Panc1 (cell line): Measurements from ENCODE around the gene DDX27. TPM values are rescaled to one million over a fixed set of nuclear protein-coding genes. Genes with fewer than 3 reads are reported as not detected.

Experiments
- ATAC-seq: fragments of 200-7000 bp; cut with Tn5 transposase; 2 replicates; pipeline ENCODE4 v1.9.1; 2020; ENCODE audit warnings: mild to moderate bottlenecking, moderate library complexity
- BruUV-seq: library from RNA; stranded (reverse); fragments of 400-500 nt; replicated peaks from 2 replicates; lab custom pipeline; 2021; lab: Mats Ljungman, UMichigan
- CTCF ChIA-PET: fragments of 300-600 bp; sonication (Branson Sonifier 250); formaldehyde crosslinking; loops from one replicate; lab custom pipeline; 2022; ENCODE audit warnings: antibody characterized with exemption; lab: Charles Lee
- POLR2A ChIA-PET: fragments of 300-600 bp; sonication (Branson Sonifier 250); formaldehyde crosslinking; loops from one replicate; lab custom pipeline; 2022; ENCODE audit warnings: antibody characterized with exemption; lab: Charles Lee
- DNase-seq: peaks from one replicate; pipeline ENCODE4 v3.0.0-alpha.2; 2010; ENCODE audit warnings: low read depth, low spot score
- H3K27ac ChIP-seq: 2 replicates; pipeline ENCODE4 v1.5.1; 2011; ENCODE audit warnings: mild to moderate bottlenecking, low read length, inconsistent platforms
- H3K27me3 ChIP-seq: fragments of 200-500 bp; sonication (Bioruptor generic); 2 replicates; pipeline ENCODE4 v1.6.0; 2014; ENCODE audit warnings: low read length, inconsistent platforms; ENCODE audit not compliant: control insufficient read depth, insufficient read depth
- H3K36me3 ChIP-seq: fragments of 200-500 bp; sonication (Bioruptor generic); 2 replicates; pipeline ENCODE4 v1.5.1; 2014; ENCODE audit warnings: inconsistent platforms, mild to moderate bottlenecking, low read length, moderate library complexity; ENCODE audit not compliant: control insufficient read depth, insufficient read depth
- H3K4me1 ChIP-seq: 2 replicates; pipeline ENCODE4 v1.5.1; 2011; ENCODE audit warnings: inconsistent platforms, mild to moderate bottlenecking, low read length, moderate library complexity; ENCODE audit not compliant: control insufficient read depth, insufficient read depth
- H3K4me3 ChIP-seq, 2 experiments: 2 replicates each; pipeline ENCODE4 v1.5.1; 2011 to 2012; ENCODE audit warnings: low read depth in 2 of 2, low read length in 2 of 2, mild to moderate bottlenecking in 2 of 2, inconsistent platforms in 1 of 2, moderate library complexity in 1 of 2
- H3K9me3 ChIP-seq: fragments of 200-500 bp; sonication (Bioruptor generic); 2 replicates; pipeline ENCODE4 v1.5.1; 2014; ENCODE audit warnings: low read depth, mild to moderate bottlenecking, inconsistent platforms, low read length, moderate library complexity; ENCODE audit not compliant: control insufficient read depth, insufficient read depth
- CTCF ChIP-seq: fragments of 450-650 bp; IDR thresholded peaks from 2 replicates; pipeline ENCODE4 v1.5.1; 2017; ENCODE audit warnings: mild to moderate bottlenecking
- POLR2AphosphoS5 ChIP-seq: IDR thresholded peaks from 2 replicates; pipeline ENCODE4 v1.6.1; 2012; ENCODE audit warnings: mild to moderate bottlenecking, low read depth, low read length, moderate library complexity
- REST ChIP-seq, 2 experiments: IDR thresholded peaks; 2 replicates each; pipeline ENCODE4 v1.6.1; 2011 to 2012; ENCODE audit warnings: low read depth in 2 of 2, control low read depth in 1 of 2, low read length in 1 of 2, mild to moderate bottlenecking in 1 of 2, moderate library complexity in 1 of 2; ENCODE audit not compliant: insufficient read depth in 1 of 2
- SIN3A ChIP-seq: IDR thresholded peaks from 2 replicates; pipeline ENCODE4 v1.6.1; 2012; ENCODE audit warnings: low read depth, mild to moderate bottlenecking, low read length, moderate library complexity, borderline replicate concordance; ENCODE audit not compliant: insufficient read depth
- TCF7L2 ChIP-seq: IDR thresholded peaks from 2 replicates; pipeline ENCODE4 v1.6.1; 2011; ENCODE audit warnings: mild to moderate bottlenecking, low read depth, low read length, inconsistent platforms
- in situ Hi-C: cut with HindIII; loops from 2 replicates; pipeline ENCODE4 v1.10.0; 2016; ENCODE audit warnings: low sequenced_read_pairs, low pct_unique_long_range_greater_than_20kb
- intact Hi-C: fragments of 100-400 bp; cut with micrococcal nuclease; formaldehyde crosslinking; loops from one replicate; pipeline ENCODE4 v1.10.0; 2022; ENCODE audit not compliant: unreplicated experiment
- total RNA-seq: library from RNA; stranded (reverse); gene quantifications from one replicate; pipeline ENCODE4 v1.2.1, GENCODE V29; 2021; ENCODE audit not compliant: unreplicated experiment

The DDX27 gene
- total RNA-seq, 1 experiment from 2014 or later: 63.4 TPM

- Histone ChIP-seq H3K27me3 (no peaks in the 10 kb centered on the region), H3K27ac (no peak overlapping the region), H3K36me3 (peaks cover 21% of the 10 kb centered on the region), H3K9me3 (no peaks in the 10 kb centered on the region), H3K4me1 (no peaks in the 10 kb centered on the region), H3K4me3 (no peak overlapping the region)
- intact Hi-C loops (no loop called here), in situ Hi-C loops (no loop called here)
- DNase-seq (no peak), ATAC-seq (no peak)
- BruUV-seq: no TSS peak
- TF ChIP-seq POLR2AphosphoS5: no peak
- no peak for TF ChIP-seq SIN3A
- TF ChIP-seq REST (IDR thresholded peaks at IDR 0.05; ENCODE audit: insufficient read depth in 1 of 2, low read depth in 2 of 2, low read length in 1 of 2): no peak
- no peak for TF ChIP-seq TCF7L2
- no peak for TF ChIP-seq CTCF
- ChIA-PET POLR2A (no interaction called here), CTCF (interaction anchor here (0.7 to 1.6 kb wide), 2 partner anchors 15 to 73 kb away, joined by 3 to 5 read pairs; no protein-coding TSS in a partner anchor)
These were observed 28.0 kb downstream of the DDX27 start for GRCh38 chr20:49247169-49247723.

- DNase-seq (no peak), ATAC-seq (no peak)
- BruUV-seq: no TSS peak
- no peak overlapping the region for H3K4me3 ChIP-seq
- POLR2A ChIA-PET: no interaction called here
- no peaks in the 10 kb centered on the region for H3K27me3 ChIP-seq
- no peaks in the 10 kb centered on the region for H3K4me1 ChIP-seq
- CTCF ChIA-PET: interaction anchor here (0.7 kb wide), 1 partner anchor 15 kb away, joined by 3 read pairs; no protein-coding TSS in a partner anchor
- in situ Hi-C loops: no loop called here
- intact Hi-C loops: no loop called here
- TF ChIP-seq REST (IDR thresholded peaks at IDR 0.05; ENCODE audit: insufficient read depth in 1 of 2, low read depth in 2 of 2, low read length in 1 of 2) (no peak), TCF7L2 (no peak), POLR2AphosphoS5 (no peak), SIN3A (no peak), CTCF (no peak)
- no peaks in the 10 kb centered on the region for H3K9me3 ChIP-seq
- peaks cover 26% of the 10 kb centered on the region for H3K36me3 ChIP-seq
- H3K27ac ChIP-seq: no peak overlapping the region
These were observed 28.6 kb downstream of the DDX27 start for GRCh38 chr20:49247792-49248191.
